ENCODE data around the gene AUTS2. TPM values are rescaled to one million over a fixed set of nuclear protein-coding genes. Genes with fewer than 3 reads are reported as not detected.
A peak's percentile ranks its signal among the peaks of the same experiment; 100 is the strongest.

Gene AUTS2
- total and polyA plus RNA-seq, 2 experiments from 2014 or later, result 32.0 to 91.0 TPM

DNA sequence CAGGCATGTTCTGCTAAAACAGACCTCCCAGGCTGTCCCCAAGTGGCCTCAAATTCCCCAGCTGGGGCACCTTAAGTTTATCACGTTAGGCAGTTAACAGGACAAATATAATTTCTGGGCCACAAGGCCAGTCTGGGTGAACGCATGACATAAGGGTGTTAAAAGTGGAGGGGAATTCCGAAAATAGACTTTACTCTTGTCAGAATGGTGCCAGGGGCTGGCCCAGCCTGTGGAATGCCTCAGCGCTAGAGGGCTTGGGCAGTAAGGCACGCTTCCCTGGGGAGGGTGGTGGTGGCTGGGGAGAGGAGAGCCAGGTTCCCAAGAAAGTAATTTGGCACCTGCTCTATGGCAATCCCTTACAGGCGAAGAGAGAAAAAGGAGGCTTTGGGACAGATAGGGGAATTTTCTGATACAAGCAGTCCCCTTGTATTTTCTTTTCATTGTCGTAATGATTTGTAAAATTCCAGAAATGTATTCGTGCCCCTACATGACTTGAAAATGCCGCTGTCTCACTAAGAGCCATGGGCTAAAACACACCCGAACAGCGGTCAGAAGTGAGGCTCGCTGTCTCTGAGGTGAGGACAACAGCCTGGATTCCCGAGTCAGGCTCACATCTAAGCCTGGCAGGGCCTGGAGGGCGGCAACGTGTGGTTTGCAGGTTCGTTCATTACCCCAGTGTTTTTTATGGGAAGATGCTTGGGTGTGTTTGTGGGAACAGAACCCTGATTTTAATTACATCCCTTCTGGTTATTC is 1070.5 kb downstream of the AUTS2 start:
- no peaks in the 10 kb centered on the region for H3K27me3 ChIP-seq (ENCODE audit: insufficient read depth)
- H4K20me1 ChIP-seq (replicated peaks; ENCODE audit: insufficient read depth), result no peaks in the 10 kb centered on the region
- ATAC-seq (peak; percentile 83), DNase-seq (ENCODE audit: low spot score) (peak; percentile 28)
- no peak overlapping the region for H3K27ac ChIP-seq (ENCODE audit: low read depth)
- Mint-ChIP-seq H3K9me3 (no peaks in the 10 kb centered on the region), H3K27ac (no peak overlapping the region), H3K4me3 (no peak overlapping the region), H3K36me3 (ENCODE audit: low read depth) (no peaks in the 10 kb centered on the region), H3K4me1 (peaks cover 23% of the 10 kb centered on the region), H3K27me3 (ENCODE audit: insufficient read depth, low read depth, poor library complexity) (peaks cover 5% of the 10 kb centered on the region)
- peaks cover 9% of the 10 kb centered on the region for H3K4me1 ChIP-seq (ENCODE audit: insufficient read depth)
- no peaks in the 10 kb centered on the region for H3K36me3 ChIP-seq (ENCODE audit: insufficient read depth)
- no peaks in the 10 kb centered on the region for H3F3A ChIP-seq (replicated peaks; ENCODE audit: low read depth)
- H3K4me3 ChIP-seq, result no peak overlapping the region
- TF ChIP-seq NANOG (IDR thresholded peaks at IDR 0.05; ENCODE audit: borderline replicate concordance) (no peak), ZNF331 (CRISPR knock-in tag; IDR thresholded peaks at IDR 0.05; ENCODE audit: low read depth) (no peak), POLR2AphosphoS5 (IDR thresholded peaks at IDR 0.05; ENCODE audit: low read depth) (no peak), JUNB (IDR thresholded peaks at IDR 0.05; ENCODE audit: unreplicated experiment) (no peak)
- no peaks in the 10 kb centered on the region for H3K79me2 ChIP-seq (replicated peaks; ENCODE audit: insufficient read depth)
- H2AFZ ChIP-seq, result no peak overlapping the region
- H3K4me2 ChIP-seq, result no peak overlapping the region
- H3K9me2 ChIP-seq (ENCODE audit: insufficient read depth), result no peaks in the 10 kb centered on the region

DNA sequence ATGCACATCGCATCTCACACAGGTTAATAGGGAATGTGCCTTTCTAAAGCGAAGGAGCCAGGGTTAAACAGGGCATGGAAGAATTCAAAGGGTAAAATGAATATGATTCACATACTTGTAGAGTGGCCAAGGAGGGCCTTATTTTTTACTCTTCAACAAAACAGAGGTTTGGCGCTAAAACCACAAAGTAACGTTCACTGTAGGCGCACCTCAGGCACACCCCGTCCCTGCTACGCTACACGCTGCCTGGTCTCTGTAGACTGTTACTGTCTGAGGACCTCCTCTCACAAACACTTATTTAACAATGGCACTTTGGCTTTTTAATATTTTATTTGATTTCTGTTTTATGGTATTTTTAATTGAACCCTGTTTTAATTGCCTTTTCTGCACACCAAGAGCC is 1071.6 kb downstream of the AUTS2 start:
- no peaks in the 10 kb centered on the region for H3K36me3 Mint-ChIP-seq (ENCODE audit: low read depth)
- peaks cover 14% of the 10 kb centered on the region for H3K4me1 ChIP-seq (ENCODE audit: insufficient read depth)
- H3K79me2 ChIP-seq (replicated peaks; ENCODE audit: insufficient read depth), result no peaks in the 10 kb centered on the region
- H3K4me3 Mint-ChIP-seq, result no peak overlapping the region
- no peaks in the 10 kb centered on the region for H3K36me3 ChIP-seq (ENCODE audit: insufficient read depth)
- no peaks in the 10 kb centered on the region for H3K9me3 Mint-ChIP-seq
- no peak overlapping the region for H3K4me2 ChIP-seq
- H2AFZ ChIP-seq, result no peak overlapping the region
- peaks cover 32% of the 10 kb centered on the region for H3K4me1 Mint-ChIP-seq
- H3K27ac Mint-ChIP-seq, result no peak overlapping the region
- no peak for DNase-seq (ENCODE audit: low spot score)
- H3K4me3 ChIP-seq, result no peak overlapping the region
- H3K27ac ChIP-seq (ENCODE audit: low read depth), result no peak overlapping the region
- no peaks in the 10 kb centered on the region for H3K9me2 ChIP-seq (ENCODE audit: insufficient read depth)
- peaks cover 10% of the 10 kb centered on the region for H3K27me3 Mint-ChIP-seq (ENCODE audit: insufficient read depth, low read depth, poor library complexity)
- H3F3A ChIP-seq (replicated peaks; ENCODE audit: low read depth), result no peaks in the 10 kb centered on the region
- ATAC-seq, result no peak
- no peaks in the 10 kb centered on the region for H4K20me1 ChIP-seq (replicated peaks; ENCODE audit: insufficient read depth)
- no peaks in the 10 kb centered on the region for H3K27me3 ChIP-seq (ENCODE audit: insufficient read depth)
- TF ChIP-seq POLR2AphosphoS5 (IDR thresholded peaks at IDR 0.05; ENCODE audit: low read depth) (no peak), EZH2 (IDR thresholded peaks at IDR 0.05; ENCODE audit: low read depth, unreplicated experiment) (no peak), NANOG (IDR thresholded peaks at IDR 0.05; ENCODE audit: borderline replicate concordance) (no peak), ZNF331 (CRISPR knock-in tag; IDR thresholded peaks at IDR 0.05; ENCODE audit: low read depth) (no peak), EZH2phosphoT487 (IDR thresholded peaks at IDR 0.05; ENCODE audit: unreplicated experiment) (no peak), ZNF114 (CRISPR knock-in tag; IDR thresholded peaks at IDR 0.05) (no peak)
- TF ChIP-seq, protein P1, sequence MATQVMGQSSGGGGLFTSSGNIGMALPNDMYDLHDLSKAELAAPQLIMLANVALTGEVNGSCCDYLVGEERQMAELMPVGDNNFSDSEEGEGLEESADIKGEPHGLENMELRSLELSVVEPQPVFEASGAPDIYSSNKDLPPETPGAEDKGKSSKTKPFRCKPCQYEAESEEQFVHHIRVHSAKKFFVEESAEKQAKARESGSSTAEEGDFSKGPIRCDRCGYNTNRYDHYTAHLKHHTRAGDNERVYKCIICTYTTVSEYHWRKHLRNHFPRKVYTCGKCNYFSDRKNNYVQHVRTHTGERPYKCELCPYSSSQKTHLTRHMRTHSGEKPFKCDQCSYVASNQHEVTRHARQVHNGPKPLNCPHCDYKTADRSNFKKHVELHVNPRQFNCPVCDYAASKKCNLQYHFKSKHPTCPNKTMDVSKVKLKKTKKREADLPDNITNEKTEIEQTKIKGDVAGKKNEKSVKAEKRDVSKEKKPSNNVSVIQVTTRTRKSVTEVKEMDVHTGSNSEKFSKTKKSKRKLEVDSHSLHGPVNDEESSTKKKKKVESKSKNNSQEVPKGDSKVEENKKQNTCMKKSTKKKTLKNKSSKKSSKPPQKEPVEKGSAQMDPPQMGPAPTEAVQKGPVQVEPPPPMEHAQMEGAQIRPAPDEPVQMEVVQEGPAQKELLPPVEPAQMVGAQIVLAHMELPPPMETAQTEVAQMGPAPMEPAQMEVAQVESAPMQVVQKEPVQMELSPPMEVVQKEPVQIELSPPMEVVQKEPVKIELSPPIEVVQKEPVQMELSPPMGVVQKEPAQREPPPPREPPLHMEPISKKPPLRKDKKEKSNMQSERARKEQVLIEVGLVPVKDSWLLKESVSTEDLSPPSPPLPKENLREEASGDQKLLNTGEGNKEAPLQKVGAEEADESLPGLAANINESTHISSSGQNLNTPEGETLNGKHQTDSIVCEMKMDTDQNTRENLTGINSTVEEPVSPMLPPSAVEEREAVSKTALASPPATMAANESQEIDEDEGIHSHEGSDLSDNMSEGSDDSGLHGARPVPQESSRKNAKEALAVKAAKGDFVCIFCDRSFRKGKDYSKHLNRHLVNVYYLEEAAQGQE (IDR thresholded peaks at IDR 0.05; ENCODE audit: unreplicated experiment), result no peak
- TF ChIP-seq, protein P2, sequence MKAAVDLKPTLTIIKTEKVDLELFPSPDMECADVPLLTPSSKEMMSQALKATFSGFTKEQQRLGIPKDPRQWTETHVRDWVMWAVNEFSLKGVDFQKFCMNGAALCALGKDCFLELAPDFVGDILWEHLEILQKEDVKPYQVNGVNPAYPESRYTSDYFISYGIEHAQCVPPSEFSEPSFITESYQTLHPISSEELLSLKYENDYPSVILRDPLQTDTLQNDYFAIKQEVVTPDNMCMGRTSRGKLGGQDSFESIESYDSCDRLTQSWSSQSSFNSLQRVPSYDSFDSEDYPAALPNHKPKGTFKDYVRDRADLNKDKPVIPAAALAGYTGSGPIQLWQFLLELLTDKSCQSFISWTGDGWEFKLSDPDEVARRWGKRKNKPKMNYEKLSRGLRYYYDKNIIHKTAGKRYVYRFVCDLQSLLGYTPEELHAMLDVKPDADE (IDR thresholded peaks at IDR 0.05), result no peak
- TF ChIP-seq, protein P3, sequence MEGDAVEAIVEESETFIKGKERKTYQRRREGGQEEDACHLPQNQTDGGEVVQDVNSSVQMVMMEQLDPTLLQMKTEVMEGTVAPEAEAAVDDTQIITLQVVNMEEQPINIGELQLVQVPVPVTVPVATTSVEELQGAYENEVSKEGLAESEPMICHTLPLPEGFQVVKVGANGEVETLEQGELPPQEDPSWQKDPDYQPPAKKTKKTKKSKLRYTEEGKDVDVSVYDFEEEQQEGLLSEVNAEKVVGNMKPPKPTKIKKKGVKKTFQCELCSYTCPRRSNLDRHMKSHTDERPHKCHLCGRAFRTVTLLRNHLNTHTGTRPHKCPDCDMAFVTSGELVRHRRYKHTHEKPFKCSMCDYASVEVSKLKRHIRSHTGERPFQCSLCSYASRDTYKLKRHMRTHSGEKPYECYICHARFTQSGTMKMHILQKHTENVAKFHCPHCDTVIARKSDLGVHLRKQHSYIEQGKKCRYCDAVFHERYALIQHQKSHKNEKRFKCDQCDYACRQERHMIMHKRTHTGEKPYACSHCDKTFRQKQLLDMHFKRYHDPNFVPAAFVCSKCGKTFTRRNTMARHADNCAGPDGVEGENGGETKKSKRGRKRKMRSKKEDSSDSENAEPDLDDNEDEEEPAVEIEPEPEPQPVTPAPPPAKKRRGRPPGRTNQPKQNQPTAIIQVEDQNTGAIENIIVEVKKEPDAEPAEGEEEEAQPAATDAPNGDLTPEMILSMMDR (conservative IDR thresholded peaks at IDR 0.05; ENCODE audit: low read depth in 2 of 2), result no peak

Data from GM23338 (cell line).